HG03025 (cell line): Measurements from ENCODE around the gene SDHAF3.

Experiments used
- ATAC-seq: cut with Tn5 transposase; IDR thresholded peaks from one replicate; pipeline ENCODE4 v1.9.1; 2021; ENCODE audit warnings: mild to moderate bottlenecking, moderate library complexity; ENCODE audit not compliant: unreplicated experiment, low FRiP score

SDHAF3 gene

DNA sequence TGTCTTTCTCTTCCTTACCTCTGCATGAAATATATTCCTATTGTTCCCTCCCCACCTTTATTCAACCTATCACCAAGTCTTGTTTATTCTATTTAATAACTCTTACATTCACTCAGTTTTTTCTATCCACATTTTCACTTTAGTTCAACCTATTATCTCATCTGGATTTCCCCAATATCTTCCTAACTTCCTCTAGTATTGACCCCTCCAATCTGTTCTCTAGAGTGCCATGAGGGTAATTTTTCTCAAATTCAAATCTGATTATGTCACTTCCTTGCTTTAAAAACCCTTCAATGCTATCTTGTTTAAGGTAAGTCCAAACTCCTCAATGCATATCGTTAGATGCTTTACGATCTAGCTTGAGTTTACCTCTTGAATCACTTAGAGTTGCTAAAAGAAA lies 86.5 kb downstream of the SDHAF3 start:
- ATAC-seq: no peak

DNA sequence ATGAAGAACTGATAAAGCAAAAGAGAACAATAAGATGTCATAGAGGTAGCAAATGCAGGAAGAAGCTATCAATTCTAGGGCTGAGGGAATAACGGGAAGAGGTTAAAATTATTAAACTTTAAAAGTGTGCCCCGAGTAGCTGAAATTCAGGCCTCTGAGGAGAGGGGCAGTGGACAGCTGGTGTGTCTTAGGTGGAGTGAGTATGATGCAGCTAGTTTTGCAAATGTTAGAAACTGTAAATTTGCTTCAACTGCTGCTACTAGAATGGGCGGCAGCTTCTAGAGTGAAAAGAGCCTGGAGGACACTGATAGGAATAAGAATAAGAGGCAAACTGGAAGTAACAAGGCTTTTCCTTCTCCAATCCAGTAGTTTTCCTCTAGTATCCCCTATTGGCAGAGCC lies 87.3 kb downstream of the SDHAF3 start:
- ATAC-seq: no peak

DNA sequence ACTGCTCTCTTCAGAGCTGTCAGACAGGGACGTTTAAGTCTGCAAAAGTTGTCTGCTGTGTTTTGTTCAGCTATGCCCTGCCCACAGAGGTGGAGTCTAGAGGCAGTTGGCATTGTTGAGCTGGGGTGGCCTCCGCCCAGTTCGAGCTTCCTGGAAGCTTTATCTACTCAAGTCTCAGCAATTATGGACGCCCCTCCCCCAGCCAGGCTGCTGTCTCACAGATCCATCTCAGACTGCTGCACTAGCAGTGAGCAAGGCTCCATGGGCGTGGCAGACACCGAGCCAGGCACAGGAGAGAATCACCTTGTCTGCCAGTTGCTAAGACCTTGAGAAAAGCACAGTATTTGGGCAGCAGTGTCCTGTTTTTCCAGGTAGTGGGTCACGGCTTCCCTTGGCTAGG lies 98.1 kb downstream of the SDHAF3 start:
- ATAC-seq: no peak

DNA sequence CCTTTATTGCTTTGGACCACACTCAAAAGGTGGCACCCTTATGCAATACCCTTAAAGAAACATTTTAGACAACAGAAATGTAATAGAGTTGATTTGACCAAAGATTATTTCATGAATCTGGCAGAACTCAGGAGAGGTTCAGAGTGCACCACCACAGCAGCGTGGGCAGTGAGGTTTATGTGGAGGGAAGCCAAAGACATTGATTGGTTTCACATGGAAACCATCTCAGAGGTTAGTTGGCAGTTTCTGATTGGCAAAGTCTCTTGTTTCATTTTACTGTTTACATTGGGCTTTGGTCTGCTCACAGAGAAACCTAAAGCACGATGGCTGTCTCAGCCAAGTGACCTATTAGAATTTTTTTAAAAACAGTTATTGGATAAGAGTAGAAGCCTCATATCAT lies 101.3 kb downstream of the SDHAF3 start:
- no peak for ATAC-seq

DNA sequence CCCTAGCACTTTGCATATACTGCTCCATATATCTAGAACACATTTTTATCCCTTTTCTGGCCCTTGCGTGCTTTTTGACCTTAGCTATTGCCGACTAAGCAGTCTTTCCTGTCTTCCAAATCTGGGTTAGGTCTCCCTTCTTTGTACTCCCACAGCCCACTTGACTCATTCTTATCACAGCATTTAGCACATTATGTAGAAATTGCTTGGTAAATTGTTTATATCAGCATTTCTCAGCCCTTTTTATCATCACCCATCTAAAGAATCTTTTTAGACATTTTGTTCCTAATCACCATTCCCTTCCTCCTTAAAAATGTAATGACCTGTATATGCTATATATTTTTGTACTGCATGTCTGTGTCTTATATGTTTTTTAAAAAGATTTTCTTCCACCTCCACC lies 101.7 kb downstream of the SDHAF3 start:
- ATAC-seq: no peak

- ATAC-seq: no peak
Measured at GRCh38 chr7:97224316-97224715, 106.8 kb downstream of the SDHAF3 start.

GRCh38 chr7:97226541-97226940 lies 109.0 kb downstream of the SDHAF3 start:
- peak; percentile 59 for ATAC-seq
